ENCODE measurements around the gene SLC25A15.

GRCh38 chr13:40772765-40773473 lies 16.5 kb upstream of the SLC25A15 start:
- no peak for TF ChIP-seq ZBTB1 (tag by site-specific recombination; IDR thresholded peaks at IDR 0.05)
- no peak for TF ChIP-seq KLF1 (tag by site-specific recombination; IDR thresholded peaks at IDR 0.05)
- no peak for TF ChIP-seq ZBTB26 (tag by site-specific recombination; optimal IDR thresholded peaks at IDR 0.05)
- no peak for TF ChIP-seq ZNF677 (tag by site-specific recombination; IDR thresholded peaks at IDR 0.05)
- no peak for TF ChIP-seq CTCF (tag by site-specific recombination; IDR thresholded peaks at IDR 0.05)
- no peak for TF ChIP-seq ZEB2 (tag by site-specific recombination; IDR thresholded peaks at IDR 0.05)
- no peak for TF ChIP-seq ZNF221 (tag by site-specific recombination; IDR thresholded peaks at IDR 0.05; ENCODE audit: borderline replicate concordance)
- no peak for TF ChIP-seq ZNF398 (tag by site-specific recombination; IDR thresholded peaks at IDR 0.05)
- no peak for TF ChIP-seq ZNF549 (tag by site-specific recombination; IDR thresholded peaks at IDR 0.05)
- TF ChIP-seq ZNF530 (tag by site-specific recombination; IDR thresholded peaks at IDR 0.05; ENCODE audit: low read depth), result no peak
- TF ChIP-seq KLF16 (tag by site-specific recombination; IDR thresholded peaks at IDR 0.05), result no peak
